HG03571 (cell line): Measurements from ENCODE around the gene CDKL1.
A peak's percentile ranks its signal among the peaks of the same experiment; 100 is the strongest.
"Not testable (repeated sequence)": the region's sequence is repeated elsewhere in the genome, so short reads cannot be mapped to it uniquely, and the experiment has no call there.

ENCODE experiments used
- ATAC-seq: cut with Tn5 transposase; IDR thresholded peaks from one replicate; pipeline ENCODE4 v1.9.1; 2021; ENCODE audit not compliant: unreplicated experiment

The CDKL1 gene

GRCh38 chr14:50335989-50336824 lies 60.5 kb downstream of the CDKL1 start:
- no peak for ATAC-seq

DNA sequence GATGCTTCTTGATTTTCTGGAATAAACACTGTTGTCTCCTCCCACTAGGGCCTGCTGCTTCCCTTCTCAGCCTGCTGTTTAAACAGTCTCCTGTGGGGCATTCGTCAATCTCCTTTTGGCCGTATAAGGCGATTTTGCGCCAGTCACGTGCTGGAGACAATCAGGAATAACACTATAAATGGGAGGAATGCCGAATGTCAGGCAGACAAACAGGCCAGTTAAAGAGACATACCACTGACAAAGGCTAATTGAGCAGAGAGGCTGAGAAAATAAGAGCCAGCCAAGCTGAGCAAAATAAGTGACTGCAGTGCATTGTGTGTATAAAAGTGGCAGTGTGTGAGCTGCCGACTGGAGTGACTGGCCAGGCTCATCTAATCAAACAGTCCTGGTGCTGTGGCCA lies 61.3 kb downstream of the CDKL1 start:
- ATAC-seq: no peak

- ATAC-seq: no peak
Observed at GRCh38 chr14:50334211-50334610, 62.5 kb downstream of the CDKL1 start.

DNA sequence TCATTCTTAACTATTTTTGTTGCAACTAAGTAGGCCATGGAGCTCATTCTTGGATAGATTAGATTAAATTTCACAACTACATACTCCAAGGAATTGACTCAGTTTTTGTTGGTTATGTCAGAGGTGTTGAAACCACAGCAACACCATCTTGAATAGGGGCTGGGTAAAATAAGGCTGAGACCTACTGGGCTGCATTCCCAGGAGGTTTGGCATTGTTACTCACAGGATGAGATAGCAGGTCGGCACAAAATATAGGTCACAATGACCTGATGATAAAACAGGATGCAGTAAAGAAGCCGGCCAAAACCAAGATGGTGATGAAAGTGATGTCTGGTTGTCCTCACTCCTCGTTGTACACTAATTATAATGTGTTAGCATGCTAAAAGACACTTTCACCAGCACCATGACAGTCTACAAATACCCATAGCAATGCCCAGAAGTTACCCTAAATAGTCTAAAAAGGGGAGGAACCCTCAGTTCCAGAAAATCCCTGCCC lies 63.6 kb downstream of the CDKL1 start:
- no peak for ATAC-seq

DNA sequence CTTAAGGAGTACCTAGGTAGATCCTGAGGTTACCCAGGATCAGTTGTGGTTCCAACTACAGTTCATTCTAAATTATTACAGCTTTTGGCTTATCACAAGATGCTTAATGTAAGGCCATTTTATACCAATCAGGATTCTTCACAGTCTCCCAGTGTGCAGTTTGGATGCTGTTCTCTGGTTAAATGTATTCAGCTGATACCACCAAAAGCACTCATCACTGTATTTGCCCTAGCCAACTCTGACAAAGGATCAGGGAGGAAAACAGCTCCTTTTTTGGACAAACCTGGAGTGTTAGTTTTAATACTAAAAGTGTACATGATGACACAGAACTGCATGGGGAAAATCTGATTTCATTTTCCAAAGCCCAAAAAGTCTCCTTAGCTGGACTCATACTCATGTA lies 65.1 kb downstream of the CDKL1 start:
- no peak for ATAC-seq

DNA sequence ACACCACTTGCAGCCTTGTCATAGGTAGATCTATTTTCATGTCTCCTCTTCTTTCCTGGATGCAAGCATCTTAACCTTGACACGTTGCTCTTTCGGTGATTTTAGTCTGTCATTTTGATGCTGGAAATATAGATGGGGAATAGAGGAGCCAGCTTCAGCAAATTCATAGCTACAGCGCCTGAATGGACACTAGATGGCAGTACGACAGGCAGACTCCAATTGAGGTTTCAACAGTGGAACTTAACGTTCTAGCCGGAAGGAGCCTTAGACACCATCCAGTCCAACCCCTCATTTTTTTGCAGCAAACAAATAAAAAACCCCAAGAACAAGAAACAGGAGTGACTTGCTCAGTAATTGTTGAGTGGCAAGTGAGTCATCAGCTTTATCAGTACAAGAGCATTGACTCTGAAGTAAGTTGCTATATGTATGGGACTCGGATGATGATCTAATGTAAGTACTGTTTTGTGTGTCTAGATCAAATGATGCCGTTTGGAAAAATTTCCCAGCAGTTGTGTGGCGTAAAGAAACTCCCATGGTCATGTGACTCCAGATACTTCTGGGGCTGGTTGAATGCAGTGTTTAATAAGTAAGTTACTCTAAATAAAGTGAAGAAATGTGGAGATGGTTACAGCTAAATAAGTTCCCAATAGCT lies 75.5 kb downstream of the CDKL1 start:
- peak; percentile 86 for ATAC-seq

- ATAC-seq: no peak
Observed at GRCh38 chr14:50320283-50320682, 76.4 kb downstream of the CDKL1 start.

GRCh38 chr14:50319721-50320120 lies 77.0 kb downstream of the CDKL1 start:
- no peak for ATAC-seq

GRCh38 chr14:50319293-50319692 lies 77.4 kb downstream of the CDKL1 start:
- no peak for ATAC-seq

DNA sequence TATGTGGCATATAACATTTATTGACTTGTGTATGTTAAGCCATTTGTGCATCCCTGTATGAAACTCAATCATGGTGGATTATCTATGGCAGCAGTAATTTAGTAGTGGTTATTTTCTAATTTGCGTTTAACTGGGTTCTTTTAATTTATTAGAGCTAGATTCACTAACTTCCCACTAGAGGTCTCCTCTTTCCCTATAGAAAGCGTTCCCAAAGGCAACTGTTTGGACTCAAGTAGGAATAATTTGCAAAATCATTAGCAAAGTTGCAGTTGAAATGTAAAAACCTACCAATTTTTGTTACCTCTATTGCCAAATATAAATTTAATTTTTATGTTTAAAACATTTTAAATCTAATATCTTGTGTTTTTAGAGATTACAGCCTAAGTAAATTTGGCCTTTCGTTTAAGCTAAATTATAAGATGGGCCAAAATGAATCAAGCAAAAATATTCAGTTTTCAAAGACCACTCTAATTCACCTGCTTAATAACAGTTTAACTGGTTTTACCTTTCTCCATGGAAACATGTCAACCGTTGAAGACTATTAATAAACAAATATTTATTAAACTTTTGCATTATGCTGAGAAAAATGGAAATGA lies 78.6 kb downstream of the CDKL1 start:
- ATAC-seq: no peak

DNA sequence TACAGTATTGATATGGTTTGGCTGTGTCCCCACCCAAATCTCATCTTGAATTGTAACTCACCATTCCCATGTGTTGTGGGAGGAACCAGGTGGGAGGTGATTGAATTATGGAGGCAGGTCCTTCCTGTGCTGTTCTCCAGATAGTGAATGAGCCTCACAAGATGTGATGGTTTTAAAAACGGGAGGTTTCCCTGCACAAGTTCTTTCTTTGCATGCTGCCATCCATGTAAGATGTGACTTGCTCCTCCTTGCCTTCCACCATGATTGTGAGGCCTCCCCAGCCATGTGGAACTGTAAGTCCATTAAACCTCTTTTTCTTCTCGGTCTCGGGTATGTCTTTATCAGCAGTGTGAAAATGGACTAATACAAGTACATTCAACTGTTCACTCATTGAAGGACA lies 82.6 kb downstream of the CDKL1 start:
- ATAC-seq: not testable (repeated sequence)

DNA sequence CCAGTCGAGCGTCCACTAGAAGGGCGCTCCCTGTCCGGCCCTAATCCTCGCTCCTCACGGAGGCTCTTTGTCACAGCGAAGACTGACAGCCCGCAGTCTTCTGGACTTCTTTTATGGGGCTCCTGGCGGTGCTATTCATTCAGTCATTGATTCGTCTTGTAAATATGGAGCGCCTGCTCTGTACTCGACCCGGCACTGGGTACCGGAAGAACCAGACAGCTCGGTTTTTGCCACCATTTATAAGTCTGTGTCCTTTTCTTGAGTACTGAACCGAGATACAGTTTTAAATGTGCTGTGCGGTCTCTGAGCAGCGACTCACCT lies 84.0 kb downstream of the CDKL1 start:
- ATAC-seq: peak; percentile 24

DNA sequence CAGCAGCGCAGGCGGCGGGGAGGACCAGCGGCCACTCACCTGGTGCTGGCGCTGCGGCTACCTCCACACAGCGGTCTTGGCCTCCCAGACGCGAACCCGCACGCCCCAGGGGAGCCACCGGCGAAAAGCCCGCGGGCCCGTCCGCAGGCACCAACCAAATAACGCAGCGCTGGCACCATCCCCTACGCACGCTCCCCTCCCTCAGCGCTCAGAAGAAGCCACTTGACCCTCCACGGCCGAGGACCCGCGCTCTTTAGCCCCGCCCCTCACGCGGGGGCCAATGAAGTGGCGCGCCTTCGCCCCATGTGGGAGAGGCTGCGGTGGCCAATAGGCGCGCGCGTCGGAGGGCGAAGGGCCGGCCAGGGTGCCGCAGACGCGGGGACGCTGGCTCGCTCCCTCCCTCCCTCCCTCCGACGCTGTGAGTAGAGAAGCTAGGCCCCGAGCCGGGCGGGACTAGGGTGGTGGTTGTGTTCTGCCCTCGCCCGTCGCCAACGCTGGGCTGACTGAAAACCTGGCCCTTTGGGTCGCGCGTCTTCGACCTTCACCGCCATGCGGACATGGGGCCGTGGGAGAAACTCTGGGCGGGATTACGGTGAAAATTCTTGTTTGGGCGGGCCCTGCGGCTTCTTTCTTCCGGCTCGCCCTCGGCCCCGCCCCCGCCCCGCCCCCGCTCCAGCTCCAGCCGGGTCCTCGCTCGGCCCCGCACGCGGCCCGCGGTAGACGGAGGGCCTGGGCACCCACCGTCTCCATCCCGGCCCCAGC lies 84.5 kb downstream of the CDKL1 start, which contains the start of the genes DMAC2L and L2HGDH:
Gene DMAC2L, plus strand, starts transcription at position 353 of the 762 bp plus-strand sequence. CDS start 9,164 bp downstream, outside the sequence.
Gene L2HGDH, minus strand, starts transcription at position 258 of the 762 bp plus-strand sequence. Its CDS starts 79 bp downstream, at position 179.
- ATAC-seq: peak; percentile 95

DNA sequence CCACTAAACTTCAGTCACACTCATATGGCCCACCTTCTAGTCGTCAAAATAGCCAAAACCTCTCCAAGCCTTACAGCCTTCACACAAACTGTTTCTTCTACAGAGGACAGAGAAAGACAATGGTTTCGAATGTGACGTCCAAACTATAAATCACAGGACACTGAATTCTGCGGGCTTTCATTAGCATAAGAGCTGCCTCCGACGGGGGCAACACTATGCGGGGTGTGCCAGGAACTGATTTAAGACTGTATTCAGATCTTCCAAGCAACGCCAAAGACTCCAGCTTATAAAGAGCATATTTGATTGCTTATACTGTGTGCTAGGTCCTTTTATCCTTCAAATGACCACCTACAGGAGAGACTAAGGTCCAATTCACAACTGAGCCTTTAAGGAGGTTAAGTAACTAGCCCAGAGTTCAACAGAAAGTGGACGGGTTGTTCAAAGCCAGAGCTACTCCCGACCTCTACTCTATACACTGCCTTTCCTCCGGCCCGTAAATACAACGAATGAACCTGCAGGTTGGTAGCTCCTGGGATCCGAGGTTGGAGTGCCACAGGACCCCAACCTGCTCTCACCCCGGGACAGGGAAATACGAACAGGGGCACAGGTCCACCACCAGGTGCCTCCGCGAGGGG lies 85.2 kb downstream of the CDKL1 start:
- no peak for ATAC-seq

DNA sequence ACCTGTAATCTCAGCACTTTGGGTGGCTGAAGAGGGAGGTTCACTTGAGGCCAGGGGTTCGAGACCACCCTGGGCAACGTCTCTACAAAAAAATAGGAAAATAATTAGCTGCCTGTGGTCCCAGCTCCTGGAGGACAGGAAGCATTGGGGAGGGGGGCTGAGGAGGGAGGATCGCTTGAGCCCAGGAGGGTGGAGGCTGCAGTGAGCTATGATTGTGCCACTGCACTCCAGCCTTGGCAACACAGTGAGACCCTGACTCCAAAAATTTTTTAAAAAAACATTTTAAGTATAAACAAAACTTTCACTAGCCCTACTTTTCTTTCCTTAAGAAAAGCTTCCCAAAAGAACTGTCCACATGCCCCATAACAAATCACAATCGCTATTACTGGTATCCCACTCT lies 86.2 kb downstream of the CDKL1 start:
- no peak for ATAC-seq

- ATAC-seq: no peak
Observed at GRCh38 chr14:50308363-50308915, 88.2 kb downstream of the CDKL1 start.

DNA sequence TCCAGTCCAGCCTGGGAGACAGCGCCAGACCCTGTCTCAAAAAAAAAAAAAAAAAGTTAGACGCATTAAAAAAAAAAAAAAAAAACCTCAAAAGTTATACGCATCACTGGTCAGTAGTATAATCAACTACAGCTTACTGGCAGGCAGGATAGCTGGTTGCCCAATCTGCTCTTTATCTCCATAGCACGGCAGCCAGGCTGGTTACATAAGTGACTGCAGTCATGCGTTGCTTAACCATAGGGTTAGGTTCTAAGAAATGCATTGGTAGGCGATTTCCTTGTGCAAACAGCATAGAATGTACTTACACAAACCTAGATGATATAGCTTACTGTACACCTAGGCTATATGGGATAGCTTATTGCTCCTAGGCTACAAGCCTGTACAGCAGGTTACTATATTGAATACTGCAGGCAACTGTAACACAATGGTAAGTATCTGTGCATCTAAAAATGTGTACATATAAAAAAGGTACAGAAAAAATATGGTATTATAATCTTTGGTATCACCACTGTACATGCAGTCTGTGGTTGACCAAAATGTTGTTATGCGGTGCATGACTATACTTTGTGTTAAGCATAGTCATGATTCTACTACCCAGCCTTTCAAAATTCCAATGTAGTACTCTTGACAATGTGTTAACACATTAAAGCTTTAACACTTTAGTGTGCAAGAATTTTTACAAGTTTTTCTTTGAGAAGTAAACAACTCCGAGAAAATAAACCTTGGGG lies 92.8 kb downstream of the CDKL1 start:
- ATAC-seq: no peak

DNA sequence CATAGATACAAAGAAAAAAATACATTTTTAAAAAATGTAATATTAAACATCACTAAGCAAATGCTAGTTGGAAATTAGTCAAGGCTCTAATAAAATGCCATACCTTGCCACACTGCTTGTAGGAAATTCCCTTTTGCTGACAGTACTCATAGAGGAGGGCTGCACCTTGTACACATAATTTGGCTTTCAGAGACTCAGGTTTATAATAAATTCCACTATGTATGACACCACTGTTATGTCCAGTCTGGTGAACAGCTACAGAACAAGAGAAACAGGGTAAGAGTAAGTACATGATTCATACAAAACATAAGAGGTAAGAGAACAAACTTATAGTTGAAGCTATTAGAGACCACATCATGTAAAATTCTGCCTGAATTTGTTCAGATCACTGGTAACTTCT lies 94.8 kb downstream of the CDKL1 start:
- ATAC-seq: no peak

- no peak for ATAC-seq
Observed at GRCh38 chr14:50299585-50299984, 97.1 kb downstream of the CDKL1 start.

- ATAC-seq: no peak
Observed at GRCh38 chr14:50290306-50290705, 106.4 kb downstream of the CDKL1 start.
